Germinal center (tissue), 1 donor: ENCODE results near the gene PRKCD.

Experiments
- DNase-seq: peaks from one replicate; pipeline ENCODE4 v3.0.0; 2012; ENCODE audit warnings: mixed read lengths, low spot score

Gene PRKCD

DNA sequence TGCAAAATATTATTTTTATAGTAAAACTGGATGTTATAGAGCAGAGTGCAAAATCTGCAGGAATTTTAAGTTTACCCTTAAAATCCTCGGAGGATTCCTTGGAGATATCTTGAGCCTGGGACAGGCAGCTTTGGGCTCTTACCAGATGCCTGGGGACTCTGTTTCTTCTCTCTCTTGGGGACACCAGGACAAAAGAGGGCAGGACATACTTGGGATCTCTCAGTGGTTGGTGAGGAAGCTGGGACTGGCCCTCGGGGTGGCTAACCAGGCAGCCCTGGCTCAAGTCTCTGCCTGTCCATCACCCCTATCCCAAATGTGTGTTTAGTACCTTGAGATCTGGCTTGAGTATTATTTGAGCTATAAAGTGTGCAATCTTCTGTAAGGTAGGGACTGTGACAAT lies 56.2 kb downstream of the PRKCD start:
- no peak for DNase-seq

DNA sequence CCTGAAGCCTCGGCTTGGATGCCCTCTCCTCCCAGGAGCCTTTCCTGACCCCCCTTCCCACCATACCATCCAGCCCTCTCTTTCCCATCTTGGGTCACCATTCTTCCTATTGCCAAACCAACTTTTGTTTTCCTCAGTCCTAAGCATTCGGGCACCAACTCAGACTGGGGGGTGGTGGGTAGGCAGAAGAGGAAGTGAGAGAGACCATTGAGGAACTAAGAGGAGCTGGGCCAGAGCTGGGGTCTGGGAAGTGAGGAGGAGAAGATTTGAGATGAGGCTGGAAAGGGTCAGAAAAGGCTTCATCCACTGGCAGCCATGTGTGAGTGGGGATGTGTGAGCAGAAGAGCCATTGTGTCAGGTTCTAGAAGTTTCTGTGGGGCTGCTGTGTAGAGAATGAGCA lies 57.1 kb downstream of the PRKCD start:
- DNase-seq: peak; percentile 55

DNA sequence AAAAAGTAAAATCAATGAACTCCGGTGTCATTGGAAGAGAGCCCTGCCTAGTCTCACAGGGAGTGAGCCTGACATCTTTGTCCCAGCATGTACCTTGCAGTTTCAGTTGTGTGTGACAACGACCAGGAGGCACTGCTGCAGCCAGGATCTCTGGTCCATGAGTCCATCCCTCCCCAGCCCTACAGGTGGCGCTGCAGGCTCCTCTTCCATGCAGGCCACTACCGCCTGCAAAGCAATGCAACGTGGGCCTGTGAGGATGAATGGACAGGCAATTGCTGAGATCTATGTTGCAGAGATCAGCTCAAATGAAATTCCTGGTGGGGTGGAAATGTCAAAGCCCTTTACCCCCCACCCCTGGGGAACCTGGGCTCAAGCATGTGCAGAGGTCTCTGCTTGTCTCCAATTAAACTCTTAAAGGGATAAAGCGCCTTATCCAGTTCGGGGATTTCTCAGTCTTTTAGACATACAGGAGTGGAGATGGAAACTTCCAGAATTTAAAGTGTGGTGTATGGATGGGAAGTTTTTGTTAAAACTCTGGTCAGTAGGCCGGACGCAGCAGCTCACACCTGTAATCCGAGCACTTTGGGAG lies 59.0 kb downstream of the PRKCD start:
- DNase-seq: peak; percentile 86

DNA sequence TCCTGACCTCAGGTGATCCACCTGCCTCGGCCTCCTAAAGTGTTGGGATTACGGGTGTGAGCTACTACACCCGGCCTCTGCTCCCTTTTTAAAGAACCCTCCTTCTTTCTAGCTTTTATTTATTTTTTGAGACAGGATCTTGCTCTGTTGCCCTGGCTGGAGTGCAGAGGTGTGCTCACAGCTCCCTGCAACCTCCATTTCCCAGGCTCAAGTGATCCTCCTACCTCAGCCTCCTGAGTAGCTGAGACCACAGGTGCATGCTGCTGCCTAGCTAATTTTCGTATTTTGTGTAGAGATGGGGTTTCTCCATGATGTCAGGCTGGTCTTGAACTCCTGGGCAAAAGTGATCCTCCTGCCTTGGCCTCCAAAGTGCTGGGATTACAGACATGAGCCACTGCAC lies 60.3 kb downstream of the PRKCD start:
- no peak for DNase-seq

DNA sequence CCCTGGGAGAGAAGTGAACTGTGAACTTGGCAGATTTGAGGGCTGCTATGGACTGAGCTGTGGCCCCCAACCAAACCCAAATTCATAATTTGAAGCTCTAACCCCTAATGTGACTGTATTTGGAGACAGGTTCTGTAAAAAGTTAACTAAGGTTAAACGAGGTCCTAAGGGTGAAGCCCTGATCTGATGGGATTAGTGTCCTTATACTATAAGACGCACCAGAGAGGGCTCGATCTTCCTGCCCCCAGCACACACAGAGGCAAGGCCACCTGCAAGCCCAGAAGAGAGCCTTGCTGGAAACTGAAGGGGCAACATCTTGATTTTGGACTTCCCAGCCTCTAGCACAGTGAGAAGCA lies 60.8 kb downstream of the PRKCD start:
- no peak for DNase-seq

DNA sequence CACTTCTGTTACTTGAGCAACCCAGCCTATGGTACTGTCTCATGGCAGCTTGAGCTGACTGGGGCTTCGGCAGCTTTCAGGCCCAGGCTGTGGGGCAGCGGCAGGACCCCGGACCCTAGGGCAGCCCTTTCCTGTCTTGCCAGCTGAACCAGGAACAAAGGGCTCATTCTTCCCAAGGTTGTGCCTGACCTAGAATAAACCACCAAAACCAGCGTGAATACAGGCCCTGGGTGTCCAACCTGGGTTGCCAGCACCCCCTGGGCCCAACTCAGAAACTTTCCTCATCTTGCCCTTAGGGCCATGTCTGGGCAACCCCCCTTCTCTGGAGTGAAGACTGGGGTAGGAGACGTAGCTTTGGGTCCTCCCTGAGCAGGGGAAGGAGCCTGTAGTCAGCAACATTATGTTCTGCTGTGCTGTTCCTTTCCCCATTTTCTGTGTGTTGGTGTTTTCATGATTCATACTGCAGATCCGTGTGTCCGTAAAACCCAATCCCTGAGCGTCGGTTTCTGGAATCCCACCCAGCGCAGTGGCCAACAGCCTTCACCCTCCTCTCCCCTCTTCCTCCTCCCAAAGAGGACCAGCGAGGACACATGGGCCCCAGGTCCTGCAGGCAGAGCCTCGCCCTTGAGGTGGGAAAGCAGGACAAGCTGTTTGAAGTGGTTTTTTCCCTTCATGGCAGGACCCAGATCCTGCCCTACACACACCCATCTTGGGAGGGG lies 61.3 kb downstream of the PRKCD start:
- no peak for DNase-seq

DNA sequence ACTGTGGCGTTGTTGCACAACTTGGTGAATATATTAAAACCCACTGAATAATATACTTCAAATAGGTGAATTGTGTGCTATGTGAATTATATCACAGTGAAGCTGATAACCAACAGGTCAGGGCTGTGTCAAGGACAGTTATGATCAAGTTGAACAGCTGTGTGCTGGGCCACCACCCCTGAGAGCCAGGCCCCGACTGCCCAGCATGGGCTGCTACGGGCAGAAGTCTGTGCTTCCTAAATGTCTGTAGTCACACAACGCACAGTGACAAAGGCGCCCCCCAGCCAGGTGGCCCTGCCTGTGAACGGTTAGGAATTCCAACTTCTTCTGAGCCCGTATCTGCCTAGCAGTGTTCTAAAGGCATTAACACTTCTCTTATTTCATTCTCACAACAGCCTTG lies 62.0 kb downstream of the PRKCD start:
- no peak for DNase-seq

DNA sequence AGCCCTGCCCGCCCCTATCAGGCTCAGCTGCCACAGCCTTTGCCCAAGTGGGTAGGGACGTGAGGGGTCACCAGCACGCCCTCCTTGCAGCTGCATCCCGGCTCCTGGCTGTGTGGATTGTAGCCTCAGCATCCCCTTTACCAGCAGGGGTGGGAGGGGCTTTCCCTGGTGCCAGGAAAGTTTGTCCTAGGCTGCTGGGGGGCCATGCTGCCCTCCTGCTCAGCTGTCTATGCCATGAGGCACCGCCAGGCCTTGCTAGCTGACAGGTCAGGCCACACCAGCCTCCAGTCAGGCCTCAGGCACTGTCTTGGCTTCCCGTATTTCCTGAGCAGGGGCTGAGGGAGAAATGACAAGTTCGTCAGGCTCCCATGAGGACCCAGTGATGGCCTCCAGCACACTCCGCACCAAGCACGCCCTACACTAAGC lies 62.5 kb downstream of the PRKCD start:
- no peak for DNase-seq

DNA sequence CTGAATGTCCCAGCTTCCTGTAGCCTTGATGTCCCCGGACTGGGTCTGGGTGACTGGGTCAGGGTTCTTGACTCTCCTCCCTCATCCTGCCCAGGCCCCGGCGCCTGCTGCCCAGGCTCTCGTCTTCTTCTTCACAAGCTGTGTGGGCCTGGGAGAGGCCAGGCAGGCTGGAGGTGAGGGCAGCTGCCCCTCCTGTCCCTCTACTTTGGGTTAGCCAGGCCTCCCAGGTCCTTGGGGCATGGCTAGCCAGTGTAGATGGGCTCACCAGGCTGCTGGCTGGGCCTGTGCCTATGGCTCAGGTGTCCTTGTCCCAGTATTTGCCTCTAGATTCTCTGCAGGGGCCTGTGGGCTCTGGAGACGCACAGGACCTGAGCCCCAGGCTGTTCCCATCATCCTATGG lies 63.0 kb downstream of the PRKCD start:
- DNase-seq: no peak

DNA sequence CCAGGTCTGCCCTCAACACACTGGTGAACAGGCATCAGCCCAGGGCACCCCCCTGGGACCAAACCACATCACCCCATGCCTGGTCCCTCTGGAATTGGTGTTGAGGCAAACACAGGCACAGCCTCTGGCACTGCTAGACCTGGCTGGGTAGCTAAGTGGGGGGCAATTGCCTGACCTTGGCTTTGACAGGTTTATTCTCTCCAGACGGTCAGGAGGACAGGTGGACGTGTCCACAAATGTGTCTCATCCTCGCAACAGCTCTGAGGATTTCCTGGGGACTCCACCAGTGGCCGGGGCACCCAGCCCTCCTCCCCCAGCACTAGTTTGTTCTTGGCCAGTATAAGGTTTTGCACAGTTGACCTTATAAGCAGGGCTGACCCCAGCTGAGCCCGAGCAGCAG lies 63.5 kb downstream of the PRKCD start:
- DNase-seq: no peak

DNA sequence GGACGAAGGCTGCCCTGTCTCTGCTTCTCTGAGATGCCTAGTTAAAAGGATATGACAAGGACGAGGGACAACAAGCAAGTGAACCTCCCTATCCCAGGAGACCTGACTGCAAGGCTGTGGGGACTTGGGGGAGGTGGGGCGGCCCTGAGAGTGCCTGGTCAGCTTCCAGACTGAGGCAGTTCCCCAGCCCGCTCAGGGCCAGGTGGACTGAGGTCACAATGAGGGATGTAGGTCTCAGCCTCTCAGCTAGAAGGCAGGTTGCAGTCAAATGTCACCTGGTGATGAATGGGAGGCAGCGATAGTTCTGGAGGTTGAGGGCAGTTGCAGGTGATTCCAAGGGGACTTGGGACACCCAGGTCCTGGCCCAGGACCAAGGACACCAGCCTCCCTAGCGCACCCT lies 64.2 kb downstream of the PRKCD start:
- no peak for DNase-seq

DNA sequence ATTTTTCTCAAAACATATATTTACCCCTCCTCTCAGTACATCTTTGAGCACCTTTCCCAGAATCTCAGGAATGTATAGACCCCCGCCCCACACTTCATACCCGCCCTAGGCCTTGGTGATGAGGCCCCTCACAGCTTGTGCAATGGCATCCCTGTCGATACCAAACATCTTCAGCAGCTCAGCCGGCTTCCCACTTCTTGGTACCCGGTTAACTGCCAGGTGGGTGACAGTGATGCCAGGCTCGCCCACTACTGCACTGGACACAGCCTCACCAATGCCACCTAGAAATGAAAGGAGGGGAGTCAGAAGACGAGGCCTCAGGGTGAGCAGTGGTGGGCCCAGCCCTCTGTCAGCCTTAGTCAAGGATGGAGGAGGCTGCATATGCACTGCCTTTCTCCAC lies 64.6 kb downstream of the PRKCD start:
- no peak for DNase-seq

DNA sequence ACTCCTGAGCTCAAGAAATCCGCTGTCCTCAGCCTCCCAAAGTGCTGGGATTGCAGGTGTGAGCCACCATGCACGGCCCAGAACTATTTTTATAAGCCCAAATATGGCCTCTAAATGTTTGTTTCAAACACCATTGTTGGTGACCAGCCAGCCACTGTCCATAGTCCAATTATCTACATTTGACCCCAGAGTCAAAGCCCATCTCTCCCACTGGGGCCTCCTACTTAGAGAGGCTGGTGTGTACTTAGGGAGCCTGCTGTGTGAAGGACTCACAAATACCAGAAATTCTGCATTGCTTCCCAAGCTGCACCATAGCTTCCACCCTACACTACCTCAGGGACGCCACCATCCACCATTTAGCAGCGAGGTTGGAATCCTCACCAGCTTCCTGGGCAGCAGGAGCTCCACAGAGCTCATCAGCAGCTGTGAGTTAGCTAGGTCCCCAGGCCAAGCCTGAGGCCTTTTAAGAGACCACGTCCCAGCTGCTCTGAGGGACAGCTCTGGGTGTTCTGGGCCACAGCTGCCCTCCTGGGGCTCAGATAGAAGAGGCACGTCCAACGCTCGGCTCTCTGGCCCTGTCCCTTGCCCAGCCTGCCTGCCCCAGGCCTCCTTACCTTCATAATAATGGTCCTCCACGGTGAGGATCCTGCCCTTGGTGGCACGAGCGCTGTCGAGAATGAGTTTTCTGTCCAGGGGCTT lies 65.3 kb downstream of the PRKCD start:
- no peak for DNase-seq

DNA sequence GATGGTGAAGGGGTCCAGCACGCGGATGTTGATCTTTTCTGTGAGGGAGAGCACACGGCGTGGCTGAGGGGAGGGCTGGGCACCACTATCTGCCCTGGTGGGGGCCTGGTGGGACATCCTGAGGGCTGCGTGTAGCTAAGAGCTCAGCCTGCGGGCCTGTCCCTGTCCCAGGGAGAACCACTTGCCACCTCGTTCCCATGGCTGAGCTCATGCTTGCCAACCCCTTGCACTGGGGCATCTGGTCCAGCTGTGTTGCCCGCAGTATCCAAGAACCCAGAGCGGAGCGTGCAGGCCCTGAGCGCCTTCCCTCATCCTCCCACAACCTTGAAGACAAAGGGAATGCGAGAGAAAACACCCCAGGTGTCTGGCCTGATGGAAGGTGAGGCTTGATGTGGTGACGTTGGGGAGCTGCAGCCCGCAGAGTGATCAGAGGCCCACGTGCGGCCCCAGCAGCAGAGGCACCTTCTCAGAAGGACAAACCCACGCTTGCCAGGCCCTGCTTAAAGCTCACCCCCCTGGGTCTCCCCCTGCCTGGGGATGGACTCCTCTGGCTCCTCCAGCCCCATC lies 65.9 kb downstream of the PRKCD start:
- DNase-seq: no peak

DNA sequence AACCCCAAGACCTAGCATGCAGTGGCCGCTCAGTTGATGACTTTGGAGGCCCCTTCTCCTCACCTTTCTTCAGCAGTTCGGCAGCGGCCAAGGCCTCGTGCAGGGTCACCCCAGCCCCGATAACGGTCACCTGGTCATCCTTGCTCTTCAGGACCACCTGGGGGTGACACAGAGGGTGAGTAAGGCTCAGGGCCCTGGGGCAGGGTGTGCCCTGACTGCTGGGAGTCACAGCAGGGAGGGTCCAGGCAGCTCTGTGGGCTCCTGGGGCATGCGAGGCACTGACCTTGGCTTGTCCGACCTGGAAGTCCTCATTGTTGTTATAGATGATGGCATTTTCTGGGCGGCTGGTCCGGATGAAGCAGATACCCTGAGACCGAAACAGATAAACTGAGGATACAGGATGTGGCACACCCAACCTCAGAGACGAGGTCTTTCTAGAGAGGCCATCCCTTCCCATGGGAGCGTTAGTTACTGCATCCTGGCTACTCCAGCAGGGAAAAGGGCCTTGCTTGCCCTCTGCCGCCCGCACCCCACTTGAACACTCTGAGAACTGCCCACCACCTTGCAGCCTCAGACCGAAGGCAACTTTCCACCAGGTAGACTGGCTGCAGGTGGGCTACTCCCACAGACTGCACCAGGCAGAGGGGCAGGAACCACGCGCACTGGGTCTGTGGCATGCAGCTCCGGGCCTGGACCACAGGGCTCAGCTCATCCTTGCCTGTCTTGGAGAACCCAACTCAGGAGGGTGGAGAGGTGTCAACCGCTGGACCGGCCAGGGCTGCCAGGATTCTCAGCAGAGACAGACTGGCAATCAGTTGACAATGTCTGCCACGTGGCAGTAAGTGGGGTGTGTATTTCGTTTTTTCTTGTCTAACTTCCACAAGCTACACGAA lies 67.2 kb downstream of the PRKCD start:
- no peak for DNase-seq

DNA sequence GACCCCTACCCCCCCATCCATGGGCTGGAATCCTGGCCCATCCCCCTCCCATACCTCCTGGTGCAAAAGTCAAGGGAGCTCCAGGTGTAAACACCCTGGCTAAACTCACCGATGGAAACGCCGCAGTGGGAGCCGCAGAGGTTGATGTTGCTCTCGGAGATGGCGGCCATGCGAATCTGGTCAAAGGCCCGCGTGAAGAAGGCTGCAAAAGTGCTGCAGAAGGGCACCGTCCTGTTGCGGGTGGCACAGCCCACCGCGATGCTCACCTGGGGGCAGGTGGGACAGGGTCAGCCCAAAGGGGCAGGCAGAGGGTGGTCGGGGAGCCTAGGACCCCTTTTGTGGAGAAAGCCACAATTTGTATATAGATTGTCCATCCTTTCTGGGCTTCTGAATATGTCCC lies 68.2 kb downstream of the PRKCD start:
- no peak for DNase-seq

DNA sequence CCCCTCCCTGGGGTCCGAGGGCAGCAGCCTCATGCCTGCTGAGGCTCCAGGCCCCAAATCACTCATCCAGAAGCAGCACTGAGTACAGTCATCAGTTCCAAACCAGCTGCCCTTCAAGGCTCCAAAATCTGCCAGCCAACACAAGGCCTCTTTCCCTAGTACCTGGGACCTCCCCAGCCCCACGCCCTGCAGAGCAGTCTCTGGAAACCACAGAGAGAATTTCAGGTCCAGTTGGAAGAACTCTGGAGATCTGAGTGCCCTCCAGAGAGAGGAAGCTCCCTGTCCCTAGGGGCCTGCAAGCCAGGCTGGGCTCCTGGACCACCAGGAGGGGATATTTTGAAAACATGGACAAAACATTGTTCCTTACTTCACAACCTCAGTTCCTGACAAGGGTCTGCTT lies 68.6 kb downstream of the PRKCD start:
- DNase-seq: no peak

DNA sequence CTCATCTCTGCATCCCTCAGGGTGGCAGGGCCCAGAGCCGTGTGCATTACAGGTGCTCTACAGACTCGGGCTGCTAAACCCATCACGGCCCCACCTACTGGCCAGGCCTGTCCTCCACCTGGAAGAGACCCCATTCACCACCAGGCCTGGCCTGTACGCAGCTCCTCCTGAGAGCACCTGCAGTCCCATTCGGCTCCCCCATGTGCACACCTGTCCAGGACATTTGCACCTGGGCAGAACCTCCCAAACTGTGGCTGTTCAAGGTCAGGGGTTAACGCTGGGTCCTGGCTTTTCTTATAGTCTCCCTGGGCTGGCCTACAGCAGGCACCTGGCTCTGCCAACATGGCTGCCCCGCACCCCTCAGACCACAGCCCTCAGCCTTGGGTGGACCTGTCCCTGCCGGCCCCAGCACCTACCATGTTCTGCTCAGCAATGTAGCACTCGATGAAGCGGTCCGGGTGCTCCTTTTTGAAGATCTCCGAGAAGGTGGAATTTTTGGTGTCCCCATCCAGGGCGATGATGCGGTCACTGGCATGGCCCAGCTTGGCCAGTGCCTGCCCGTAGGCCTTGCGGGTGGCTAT lies 69.1 kb downstream of the PRKCD start:
- DNase-seq: no peak

DNA sequence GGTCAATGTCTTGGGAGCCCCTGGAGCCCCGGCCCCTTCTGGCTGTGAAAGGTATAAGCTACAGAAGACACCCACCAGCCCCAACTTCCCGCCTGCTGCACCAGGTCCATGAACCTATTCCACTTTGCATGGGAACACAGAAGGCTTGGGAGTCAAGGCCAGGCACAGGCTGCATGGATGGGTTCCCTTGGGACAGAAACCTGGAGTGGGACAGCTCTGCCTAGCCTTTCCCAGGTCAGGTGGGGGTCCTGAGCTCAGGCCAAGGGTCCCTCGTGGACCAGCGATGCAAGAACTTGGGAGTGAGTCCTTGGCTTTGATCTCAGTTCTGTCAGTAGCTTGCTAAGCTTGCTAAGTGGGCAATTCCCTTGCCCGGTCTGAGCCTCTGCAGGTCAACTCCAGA lies 69.8 kb downstream of the PRKCD start:
- no peak for DNase-seq

DNA sequence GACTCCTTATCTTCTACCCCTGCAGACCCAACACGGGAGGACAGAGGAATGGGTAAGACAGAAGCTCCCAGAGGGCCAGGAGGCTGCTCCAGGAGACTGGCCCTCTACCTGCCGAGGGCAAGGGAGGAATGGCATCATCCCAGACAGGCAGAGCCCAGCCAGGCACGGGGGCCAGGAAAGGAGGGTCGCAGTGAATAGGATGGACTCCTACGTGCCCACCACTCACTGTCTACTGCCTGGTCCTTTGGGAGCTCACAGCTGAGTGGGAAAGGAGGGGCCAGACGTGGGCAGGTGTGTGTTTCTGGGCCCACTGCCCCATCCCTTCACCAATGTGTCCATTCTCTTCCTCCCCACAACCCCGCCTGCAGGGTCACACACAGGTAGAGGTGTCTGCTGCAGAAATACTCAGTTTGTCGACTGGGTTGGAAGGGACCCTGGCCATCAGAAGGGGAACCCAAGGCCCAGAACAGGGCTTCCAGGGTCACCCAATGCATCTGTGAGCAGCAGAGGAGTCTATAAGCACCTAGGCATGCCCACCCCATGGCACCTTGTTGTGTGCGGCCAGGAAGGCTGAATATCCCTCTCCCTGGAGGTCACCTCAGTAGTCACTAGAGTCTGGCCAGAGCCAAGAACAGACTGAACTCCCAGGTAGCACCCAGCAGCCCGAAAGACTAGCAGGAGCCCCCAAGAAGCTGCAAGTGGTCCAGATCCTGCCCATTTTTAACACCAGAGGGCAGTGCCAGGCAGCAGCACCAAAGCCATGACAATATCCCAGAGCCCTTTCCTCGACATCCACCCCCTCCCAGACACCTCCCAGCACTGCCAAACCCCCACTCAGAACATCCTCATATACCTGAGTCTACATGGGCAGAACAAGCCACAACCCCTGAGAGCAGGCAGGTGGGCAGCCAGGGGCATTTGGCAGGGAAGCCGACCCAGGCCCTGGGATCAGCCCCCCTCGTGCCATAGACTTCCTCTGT lies 70.8 kb downstream of the PRKCD start:
- DNase-seq: no peak
